Posterior vena cava (tissue), 2 donors: ENCODE measurements around the gene RXRA. TPM values are rescaled to one million over a fixed set of nuclear protein-coding genes. Genes with fewer than 3 reads are reported as not detected.

Source experiments
- DNase-seq: peaks from one replicate; pipeline ENCODE4 v3.0.0-alpha.2; 2020; ENCODE audit warnings: low spot score
- intact Hi-C, 2 donors: fragments of 100-400 bp; cut with DNase I; formaldehyde crosslinking; loops; one replicate each; pipeline versions ENCODE4 v1.14.1 to v1.14.2; 2022 to 2023
- total RNA-seq, 2 donors: library from RNA; stranded (reverse); fragmentation: NEBNext Ultra II Directional; extraction: Animal tissue kit (Norgen Biotek cat#: 25700); gene quantifications; one replicate each; pipeline ENCODE4 v1.2.1, GENCODE V29; 2021
- donor health status: DM: yes; HTN: yes; CAD: no.
- donor health status: DM: yes; HTN: yes; CAD: no.

Gene RXRA
- total RNA-seq, 2 donors from 2014 or later, result 41.5 to 44.7 TPM

GRCh38 chr9:134458207-134459108 is 132.2 kb downstream of the RXRA start:
- intact Hi-C loops, result loop anchor here (5.0 to 10.0 kb wide), 2 partner anchors 179 to 186 kb away; partner anchors contain the start of gene COL5A1 (in 1 of the 2)
- peak; percentile 92 for DNase-seq

- intact Hi-C loops, result loop anchor here (5.0 to 10.0 kb wide), 2 partner anchors 178 to 186 kb away; partner anchors contain the start of gene COL5A1 (in 1 of the 2)
- no peak for DNase-seq
Observed at GRCh38 chr9:134459164-134459563, 132.9 kb downstream of the RXRA start.

GRCh38 chr9:134459573-134459972 is 133.3 kb downstream of the RXRA start:
- intact Hi-C loops, result loop anchor here (5.0 to 10.0 kb wide), 2 partner anchors 178 to 185 kb away; partner anchors contain the start of gene COL5A1 (in 1 of the 2)
- DNase-seq, result no peak

- DNase-seq, result no peak
- intact Hi-C loops, result loop anchor here in 1 of 2 donors (10.0 kb wide), 1 partner anchor 205 kb away; no protein-coding TSS in a partner anchor
Observed at GRCh38 chr9:134460206-134460605, 134.0 kb downstream of the RXRA start.

- intact Hi-C loops, result loop anchor here in 1 of 2 donors (10.0 kb wide), 1 partner anchor 204 kb away; no protein-coding TSS in a partner anchor
- DNase-seq, result no peak
Observed at GRCh38 chr9:134460896-134461295, 134.6 kb downstream of the RXRA start.

GRCh38 chr9:134461426-134461982 is 135.2 kb downstream of the RXRA start:
- no peak for DNase-seq
- intact Hi-C loops, result loop anchor here in 1 of 2 donors (10.0 kb wide), 1 partner anchor 203 kb away; no protein-coding TSS in a partner anchor

- intact Hi-C loops, result loop anchor here in 1 of 2 donors (10.0 kb wide), 1 partner anchor 202 kb away; no protein-coding TSS in a partner anchor
Observed at GRCh38 chr9:134462318-134462717, 136.1 kb downstream of the RXRA start.

GRCh38 chr9:134463280-134463679 is 137.0 kb downstream of the RXRA start:
- intact Hi-C loops, result loop anchor here in 1 of 2 donors (10.0 kb wide), 1 partner anchor 202 kb away; no protein-coding TSS in a partner anchor
- no peak for DNase-seq

More at GRCh38 chr9:134462318-134462717, 136.1 kb downstream of the RXRA start:
- DNase-seq, result no peak

- no peak for DNase-seq
- intact Hi-C loops, result loop anchor here in 1 of 2 donors (10.0 kb wide), 1 partner anchor 198 kb away; no protein-coding TSS in a partner anchor
Observed at GRCh38 chr9:134466869-134467616, 140.8 kb downstream of the RXRA start.

GRCh38 chr9:134468358-134468757 is 142.1 kb downstream of the RXRA start:
- intact Hi-C loops, result loop anchor here in 1 of 2 donors (10.0 kb wide), 1 partner anchor 196 kb away; no protein-coding TSS in a partner anchor
- no peak for DNase-seq

GRCh38 chr9:134469041-134469875 is 143.0 kb downstream of the RXRA start:
- peak; percentile 91 for DNase-seq
- intact Hi-C loops, result loop anchor here in 1 of 2 donors (10.0 kb wide), 1 partner anchor 196 kb away; no protein-coding TSS in a partner anchor

GRCh38 chr9:134472256-134472655 is 146.0 kb downstream of the RXRA start:
- DNase-seq, result no peak
- intact Hi-C loops, result no loop called here

- intact Hi-C loops, result no loop called here
- no peak for DNase-seq
Observed at GRCh38 chr9:134473141-134474054, 147.1 kb downstream of the RXRA start.

- no peak for DNase-seq
- intact Hi-C loops, result no loop called here
Observed at GRCh38 chr9:134474055-134474370, 147.8 kb downstream of the RXRA start.

- DNase-seq, result peak; percentile 91
- intact Hi-C loops, result no loop called here
Observed at GRCh38 chr9:134475011-134475790, 148.9 kb downstream of the RXRA start.

GRCh38 chr9:134476272-134476941 is 150.2 kb downstream of the RXRA start:
- intact Hi-C loops, result no loop called here
- no peak for DNase-seq
